Measurements from ENCODE around the gene TMEM201.
"Not testable (repeated sequence)": the region's sequence is repeated elsewhere in the genome, so short reads cannot be mapped to it uniquely, and the experiment has no call there.

Gene TMEM201

DNA sequence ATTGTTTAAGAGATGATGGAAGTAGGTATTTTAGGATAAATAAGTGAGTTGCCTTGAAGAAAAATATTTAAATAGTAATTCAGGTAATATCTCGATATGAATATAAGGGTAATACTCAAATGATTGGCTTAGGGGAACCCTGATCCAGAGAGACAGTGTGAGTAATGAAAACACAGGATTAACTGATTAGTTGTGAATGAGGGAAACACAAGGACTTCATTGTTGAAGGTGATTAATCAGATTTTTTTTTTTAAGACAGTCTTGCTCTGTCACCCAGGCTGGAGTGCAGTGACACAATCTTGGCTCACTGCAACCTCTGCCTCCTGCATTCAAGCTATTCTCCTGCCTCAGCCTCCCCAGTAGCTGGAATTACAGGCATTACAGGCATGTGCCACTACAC, 36.7 kb upstream of the TMEM201 start:
- no peak overlapping the region for H3K4me3 ChIP-seq (replicated peaks; ENCODE audit: low read depth, low read length)
- TF ChIP-seq, protein P1, sequence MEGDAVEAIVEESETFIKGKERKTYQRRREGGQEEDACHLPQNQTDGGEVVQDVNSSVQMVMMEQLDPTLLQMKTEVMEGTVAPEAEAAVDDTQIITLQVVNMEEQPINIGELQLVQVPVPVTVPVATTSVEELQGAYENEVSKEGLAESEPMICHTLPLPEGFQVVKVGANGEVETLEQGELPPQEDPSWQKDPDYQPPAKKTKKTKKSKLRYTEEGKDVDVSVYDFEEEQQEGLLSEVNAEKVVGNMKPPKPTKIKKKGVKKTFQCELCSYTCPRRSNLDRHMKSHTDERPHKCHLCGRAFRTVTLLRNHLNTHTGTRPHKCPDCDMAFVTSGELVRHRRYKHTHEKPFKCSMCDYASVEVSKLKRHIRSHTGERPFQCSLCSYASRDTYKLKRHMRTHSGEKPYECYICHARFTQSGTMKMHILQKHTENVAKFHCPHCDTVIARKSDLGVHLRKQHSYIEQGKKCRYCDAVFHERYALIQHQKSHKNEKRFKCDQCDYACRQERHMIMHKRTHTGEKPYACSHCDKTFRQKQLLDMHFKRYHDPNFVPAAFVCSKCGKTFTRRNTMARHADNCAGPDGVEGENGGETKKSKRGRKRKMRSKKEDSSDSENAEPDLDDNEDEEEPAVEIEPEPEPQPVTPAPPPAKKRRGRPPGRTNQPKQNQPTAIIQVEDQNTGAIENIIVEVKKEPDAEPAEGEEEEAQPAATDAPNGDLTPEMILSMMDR (IDR thresholded peaks at IDR 0.05; ENCODE audit: low read length, missing control alignments) = no peak
- no peak for DNase-seq (ENCODE audit: low read depth)

DNA sequence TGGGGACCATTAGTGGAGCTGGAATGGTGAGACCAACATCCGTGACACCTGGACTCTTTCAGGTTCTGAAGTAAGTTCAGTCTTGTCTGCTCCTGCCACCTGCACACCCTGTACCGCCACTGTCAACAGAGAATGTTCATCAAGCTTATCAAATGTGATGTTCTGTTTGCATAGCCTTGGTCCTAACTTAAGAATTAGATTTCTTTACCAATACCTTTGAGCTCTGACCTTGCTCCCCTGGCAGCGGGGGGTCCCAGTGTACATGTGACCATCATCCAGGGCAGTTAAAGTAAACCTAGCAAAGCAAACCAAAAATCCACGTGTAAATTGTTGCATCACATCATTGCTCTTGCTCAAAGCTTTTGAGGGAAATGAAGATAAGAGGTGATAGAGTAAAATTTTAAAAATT, 35.0 kb upstream of the TMEM201 start:
- no peak overlapping the region for H3K4me3 ChIP-seq (replicated peaks; ENCODE audit: low read depth, low read length)
- TF ChIP-seq, protein P1 (IDR thresholded peaks at IDR 0.05; ENCODE audit: low read length, missing control alignments) = no peak
- DNase-seq (ENCODE audit: low read depth) = no peak

DNA sequence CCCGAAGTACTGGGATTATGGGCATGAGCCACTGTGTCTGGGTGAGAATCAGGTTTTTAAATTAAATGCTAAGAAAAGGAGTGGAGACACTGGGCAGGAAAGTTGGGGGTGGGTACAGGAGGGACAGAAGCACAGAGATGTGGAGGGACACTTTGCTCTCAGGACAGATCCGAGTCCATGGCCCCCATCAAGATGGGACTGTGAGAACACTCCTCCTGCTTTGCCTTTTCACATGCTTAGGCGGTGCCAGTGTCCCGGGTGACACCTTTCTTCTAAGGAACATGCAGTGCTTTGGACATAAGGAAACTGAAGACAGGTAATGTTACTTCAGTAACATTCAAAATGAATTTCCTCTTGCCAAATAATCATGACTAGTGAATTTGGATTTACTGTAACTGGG, 32.8 kb upstream of the TMEM201 start:
- no peak for DNase-seq (ENCODE audit: low read depth)
- H3K4me3 ChIP-seq (replicated peaks; ENCODE audit: low read depth, low read length) = no peak overlapping the region
- TF ChIP-seq, protein P1 (IDR thresholded peaks at IDR 0.05; ENCODE audit: low read length, missing control alignments) = no peak

DNA sequence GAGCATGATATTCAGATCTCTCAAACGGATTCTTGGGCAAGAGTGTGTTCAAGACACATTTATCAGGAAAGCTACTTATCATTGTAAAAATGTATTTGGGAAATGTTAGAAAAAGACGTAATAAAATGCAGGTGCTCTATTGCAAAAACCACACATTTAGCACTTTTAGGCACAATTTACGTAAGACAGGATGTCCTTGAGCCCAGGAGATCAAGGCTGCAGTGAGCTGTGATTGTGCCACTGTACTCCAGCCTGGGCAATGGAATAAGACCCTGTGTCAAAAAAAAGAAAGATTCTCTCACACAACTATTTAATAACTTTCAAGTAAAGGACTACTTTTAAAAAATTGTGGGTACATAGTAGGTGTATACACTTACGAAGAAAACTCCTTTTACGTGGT, 31.1 kb upstream of the TMEM201 start:
- DNase-seq (ENCODE audit: low read depth) = no peak
- no peak overlapping the region for H3K4me3 ChIP-seq (replicated peaks; ENCODE audit: low read depth, low read length)
- TF ChIP-seq, protein P1 (IDR thresholded peaks at IDR 0.05; ENCODE audit: low read length, missing control alignments) = no peak

DNA sequence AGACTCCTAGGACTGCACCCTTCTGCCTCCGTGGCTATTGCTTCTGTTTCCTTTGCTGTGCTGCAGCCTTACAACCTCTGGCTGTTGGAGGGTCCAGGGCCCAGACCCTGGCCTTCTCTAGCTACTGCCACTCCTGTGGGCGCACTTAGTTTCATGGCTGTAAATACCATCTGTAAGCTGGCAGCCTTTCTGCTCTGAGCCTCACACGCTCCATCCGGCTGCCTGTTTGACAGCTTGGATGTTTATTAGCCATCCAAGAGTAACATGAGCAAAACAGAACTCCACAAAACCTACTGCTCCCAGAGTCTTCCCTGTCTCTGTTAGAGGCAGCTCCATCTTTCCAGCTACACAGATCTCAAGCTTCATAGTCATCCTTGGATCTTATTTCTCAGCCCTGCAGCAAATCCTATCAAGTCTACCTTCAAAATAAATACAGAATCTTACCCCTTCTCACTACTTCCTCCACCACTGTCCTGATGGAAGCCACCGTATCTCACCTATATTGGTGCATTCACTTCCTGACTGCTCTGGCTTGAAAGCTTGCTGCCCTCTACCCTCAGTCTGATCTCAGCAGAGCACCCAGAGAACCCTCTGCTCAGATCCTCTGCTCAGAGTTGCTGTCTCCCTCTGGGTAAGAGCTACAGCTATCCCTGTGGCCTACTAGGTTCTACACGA, 30.3 kb upstream of the TMEM201 start:
- no peak for DNase-seq (ENCODE audit: low read depth)
- TF ChIP-seq, protein P1 (IDR thresholded peaks at IDR 0.05; ENCODE audit: low read length, missing control alignments) = no peak
- H3K4me3 ChIP-seq (replicated peaks; ENCODE audit: low read depth, low read length) = no peak overlapping the region

DNA sequence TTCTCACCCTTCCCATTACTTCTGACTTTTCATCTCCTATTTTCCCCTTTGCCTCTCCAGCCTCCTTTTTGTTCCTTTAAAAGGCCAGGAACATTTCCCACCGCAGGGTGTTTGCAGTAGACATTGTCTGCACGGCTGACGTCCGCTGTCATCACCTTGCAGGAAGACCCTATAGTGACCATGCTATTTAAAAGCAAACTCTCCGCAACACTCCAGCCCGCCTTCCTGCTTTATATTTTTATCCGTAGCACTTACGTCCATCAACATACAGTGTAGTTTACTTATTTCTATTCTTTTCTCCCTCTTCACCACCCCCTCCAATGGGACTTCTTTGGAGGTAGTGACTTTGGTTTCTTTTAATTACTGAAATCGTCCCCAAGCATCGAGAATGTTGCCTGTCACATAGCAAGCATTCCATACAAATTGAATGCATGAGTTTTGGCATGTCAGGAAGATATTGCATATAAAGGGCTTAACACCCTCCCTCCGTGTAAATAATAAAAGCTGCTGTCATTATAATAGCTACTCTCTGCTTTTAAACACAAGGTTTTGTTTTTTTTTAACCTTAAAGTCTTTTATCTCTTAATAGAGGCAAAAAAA, 29.7 kb upstream of the TMEM201 start:
- no peak for DNase-seq (ENCODE audit: low read depth)
- H3K4me3 ChIP-seq (replicated peaks; ENCODE audit: low read depth, low read length) = no peak overlapping the region
- TF ChIP-seq, protein P1 (IDR thresholded peaks at IDR 0.05; ENCODE audit: low read length, missing control alignments) = no peak

DNA sequence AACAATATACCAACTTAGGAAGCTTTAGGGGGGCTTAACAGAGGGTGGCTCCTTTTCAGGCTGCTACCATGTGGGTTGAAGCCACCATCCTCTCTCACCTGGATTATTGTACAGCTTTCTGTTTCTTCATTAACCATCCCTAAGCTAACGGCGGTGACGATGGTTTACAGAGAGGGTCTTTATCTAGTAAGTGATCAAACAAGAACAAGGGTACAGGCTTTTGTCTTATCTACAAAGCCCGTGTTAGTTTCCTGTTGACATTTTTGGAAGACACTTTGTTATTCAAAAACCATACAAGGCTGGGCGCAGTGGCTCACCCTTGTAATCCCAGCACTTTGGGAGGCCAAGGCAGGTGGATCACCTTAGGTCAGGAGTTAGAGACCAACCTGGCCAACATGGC, 29.0 kb upstream of the TMEM201 start:
- no peak overlapping the region for H3K4me3 ChIP-seq (replicated peaks; ENCODE audit: low read depth, low read length)
- DNase-seq (ENCODE audit: low read depth) = no peak
- TF ChIP-seq, protein P1 (IDR thresholded peaks at IDR 0.05; ENCODE audit: low read length, missing control alignments) = no peak

DNA sequence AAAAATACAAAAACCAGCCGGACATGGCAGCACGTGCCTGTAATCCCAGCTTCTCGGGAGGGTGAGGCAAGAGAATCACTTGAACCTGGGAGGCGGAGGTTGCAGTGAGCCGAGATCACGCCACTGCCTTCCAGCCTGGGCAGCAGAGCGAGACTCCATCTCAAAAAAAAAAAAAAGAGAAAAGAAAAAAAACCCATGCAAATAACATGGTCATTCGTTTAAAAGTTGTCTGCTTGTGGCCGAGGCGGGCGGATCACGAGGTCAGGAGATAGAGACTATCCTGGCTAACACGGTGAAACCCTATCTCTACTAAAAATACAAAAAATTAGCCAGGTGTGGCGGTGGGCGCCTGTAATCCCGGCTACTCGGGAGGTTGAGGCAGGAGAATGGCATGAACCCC, 28.6 kb upstream of the TMEM201 start:
- H3K4me3 ChIP-seq (replicated peaks; ENCODE audit: low read depth, low read length); DNase-seq (ENCODE audit: low read depth): not testable (repeated sequence)
